Non-pigmented ciliary epithelial cell (primary cell): ENCODE data around the gene LMX1B.
"Not testable (repeated sequence)": the region's sequence is repeated elsewhere in the genome, so short reads cannot be mapped to it uniquely, and the experiment has no call there.

Experiments used
- DNase-seq: peaks from one replicate; pipeline ENCODE4 v3.0.0-alpha.2; 2010; ENCODE audit warnings: low read depth

The LMX1B gene

DNA sequence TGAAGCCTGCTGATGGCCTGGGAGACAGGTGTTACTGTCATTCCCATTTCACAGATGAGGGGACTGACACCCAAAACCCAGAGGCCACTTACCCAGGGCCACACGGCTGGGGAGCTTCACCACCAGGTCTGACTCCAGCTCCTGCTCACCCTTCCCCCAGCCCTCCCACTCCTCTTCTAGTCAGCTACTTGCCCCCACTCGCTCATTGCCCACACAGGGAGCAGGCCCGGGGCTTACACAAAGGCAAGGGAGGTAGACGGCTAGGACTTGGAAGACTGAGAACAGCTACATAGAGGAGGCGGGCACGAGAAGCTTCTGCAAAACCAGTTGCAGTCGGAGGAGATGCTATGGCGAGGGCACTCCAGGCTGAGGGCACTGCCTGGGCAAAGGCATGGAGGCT lies 21.3 kb downstream of the LMX1B start:
- no peak for DNase-seq

DNA sequence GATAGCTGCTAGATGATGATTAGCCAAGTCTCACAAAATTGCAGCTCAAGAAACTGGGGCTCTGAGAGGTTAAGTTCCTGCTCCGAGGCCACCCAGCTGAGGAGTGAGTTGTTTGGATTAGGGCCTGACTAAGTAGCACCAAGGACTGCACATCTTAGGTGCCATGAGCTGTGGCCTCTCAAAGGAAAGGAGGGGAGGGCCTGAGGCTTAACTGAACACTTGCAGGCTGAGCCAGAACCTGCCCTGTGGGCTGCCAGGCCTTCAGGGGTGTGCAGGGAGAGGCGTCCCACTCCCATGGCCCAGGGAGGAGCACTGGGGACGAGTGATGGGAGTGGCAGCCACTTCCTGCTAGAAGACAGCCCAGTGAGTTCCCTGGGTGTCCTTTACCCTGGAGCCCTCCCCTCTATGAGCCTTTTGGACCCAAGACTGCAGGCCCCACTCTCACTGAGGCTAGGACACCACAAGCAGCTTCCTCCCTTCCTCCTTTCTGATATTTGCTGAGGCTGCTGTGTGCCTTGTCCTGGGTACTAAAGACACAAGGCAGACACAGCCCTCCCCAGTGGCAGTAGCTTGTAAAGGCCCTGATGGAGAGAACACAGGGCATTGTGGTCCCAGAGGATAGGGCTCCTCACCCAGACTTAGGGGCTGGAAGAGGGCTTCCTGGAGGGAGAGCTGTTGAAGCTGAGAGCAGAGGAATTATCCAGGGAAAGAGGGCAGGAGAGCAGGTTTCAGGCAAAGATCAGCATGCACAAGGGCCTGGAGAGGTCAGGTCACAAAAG lies 22.1 kb downstream of the LMX1B start:
- DNase-seq, result no peak

DNA sequence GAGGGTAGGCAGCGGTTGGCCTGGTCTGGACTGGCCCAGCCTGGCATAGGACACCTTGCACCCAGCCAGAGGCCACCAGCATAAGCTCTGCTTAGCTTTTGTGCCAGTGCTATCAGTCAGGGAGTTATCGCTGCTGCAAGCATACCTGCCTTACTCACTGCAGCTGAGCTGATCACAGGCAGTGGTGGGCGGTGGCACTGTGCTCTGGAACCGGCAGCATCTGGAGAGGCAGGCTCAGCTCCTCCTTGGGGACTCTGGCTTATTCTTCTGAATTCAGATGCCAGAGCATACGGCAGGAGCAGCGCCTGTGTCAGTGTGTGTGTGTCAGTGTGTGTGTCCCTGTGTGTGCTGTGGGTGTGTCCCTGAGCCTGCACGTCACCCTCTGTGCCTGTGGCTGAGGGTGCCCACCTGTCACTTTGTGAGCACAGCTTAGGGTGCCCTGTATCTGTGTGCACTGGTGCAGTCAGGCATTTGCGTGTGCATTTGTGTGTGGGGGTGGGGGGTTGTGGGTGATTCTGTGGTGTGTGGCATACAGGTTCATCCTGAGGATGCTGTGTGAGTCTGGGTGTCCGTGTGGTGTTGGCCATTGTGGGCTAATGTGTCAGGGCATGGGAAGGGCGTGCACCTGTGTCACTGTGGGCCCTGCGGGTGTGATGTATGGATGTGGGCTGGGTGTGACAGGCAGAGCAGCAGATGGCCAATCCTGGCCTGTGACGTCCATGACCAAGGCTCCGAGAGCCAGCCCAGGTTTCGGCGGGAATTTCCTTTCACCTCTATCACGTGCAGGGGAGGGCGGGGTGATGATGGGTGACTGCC lies 23.5 kb downstream of the LMX1B start:
- no peak for DNase-seq

DNA sequence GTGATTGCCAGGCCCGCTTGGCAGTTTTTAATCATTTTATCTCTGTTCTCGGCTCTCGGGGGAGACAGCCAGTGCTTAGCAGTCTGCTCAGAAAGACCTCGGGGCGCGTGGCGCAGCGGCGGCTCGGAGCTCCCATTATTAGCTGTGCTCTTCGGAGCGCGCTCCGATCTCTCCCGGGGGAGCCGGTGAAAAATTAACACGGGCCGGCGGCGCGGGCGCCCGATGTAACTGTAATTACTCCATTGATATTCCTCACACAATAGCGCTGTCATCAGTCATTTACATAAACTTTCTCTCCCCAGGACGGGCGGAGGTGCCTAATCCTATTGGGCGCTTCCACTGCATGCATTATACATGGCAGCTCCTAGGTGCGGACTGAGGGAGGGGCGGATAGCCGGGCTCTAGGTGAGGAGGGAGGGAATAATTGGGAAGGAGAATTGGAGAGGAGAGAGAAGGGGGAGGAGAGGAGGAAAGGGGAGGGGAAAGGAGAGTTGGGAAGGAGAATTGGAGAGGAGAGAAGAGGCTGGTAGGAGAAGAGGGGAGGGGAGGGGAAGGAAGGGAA lies 24.9 kb downstream of the LMX1B start:
- DNase-seq, result no peak

DNA sequence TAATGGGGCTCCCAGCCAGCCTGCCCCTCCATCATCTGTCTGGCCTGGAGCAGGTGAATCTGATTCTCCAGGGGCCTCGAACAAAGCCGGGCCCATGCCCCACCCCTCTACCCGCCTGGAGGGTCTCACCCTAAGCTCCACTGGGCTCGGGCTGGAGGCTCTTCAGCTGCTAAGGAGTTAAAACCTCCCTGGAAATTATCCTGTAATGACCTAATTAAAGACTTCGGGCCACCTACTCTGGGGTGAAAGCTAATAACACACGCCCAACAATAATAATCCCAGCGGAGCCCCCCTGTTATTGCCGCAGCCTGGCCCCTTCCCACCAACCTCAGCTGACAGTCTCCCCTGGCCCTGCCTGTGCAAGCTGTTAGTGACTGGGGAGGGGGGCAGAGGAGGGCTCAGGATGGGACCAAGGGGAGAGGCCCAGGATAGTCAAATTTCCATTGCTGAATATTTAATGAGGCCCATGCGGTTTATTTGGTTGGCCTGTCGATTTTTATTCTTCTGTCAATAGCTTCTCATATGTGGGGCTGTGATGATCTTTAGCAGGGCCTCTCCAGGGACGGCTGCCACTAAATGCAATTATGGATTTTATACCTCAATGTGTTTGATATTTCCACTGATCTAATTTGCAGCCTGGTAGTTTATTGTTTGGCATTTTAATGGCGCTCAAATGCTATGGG lies 25.7 kb downstream of the LMX1B start:
- no peak for DNase-seq

DNA sequence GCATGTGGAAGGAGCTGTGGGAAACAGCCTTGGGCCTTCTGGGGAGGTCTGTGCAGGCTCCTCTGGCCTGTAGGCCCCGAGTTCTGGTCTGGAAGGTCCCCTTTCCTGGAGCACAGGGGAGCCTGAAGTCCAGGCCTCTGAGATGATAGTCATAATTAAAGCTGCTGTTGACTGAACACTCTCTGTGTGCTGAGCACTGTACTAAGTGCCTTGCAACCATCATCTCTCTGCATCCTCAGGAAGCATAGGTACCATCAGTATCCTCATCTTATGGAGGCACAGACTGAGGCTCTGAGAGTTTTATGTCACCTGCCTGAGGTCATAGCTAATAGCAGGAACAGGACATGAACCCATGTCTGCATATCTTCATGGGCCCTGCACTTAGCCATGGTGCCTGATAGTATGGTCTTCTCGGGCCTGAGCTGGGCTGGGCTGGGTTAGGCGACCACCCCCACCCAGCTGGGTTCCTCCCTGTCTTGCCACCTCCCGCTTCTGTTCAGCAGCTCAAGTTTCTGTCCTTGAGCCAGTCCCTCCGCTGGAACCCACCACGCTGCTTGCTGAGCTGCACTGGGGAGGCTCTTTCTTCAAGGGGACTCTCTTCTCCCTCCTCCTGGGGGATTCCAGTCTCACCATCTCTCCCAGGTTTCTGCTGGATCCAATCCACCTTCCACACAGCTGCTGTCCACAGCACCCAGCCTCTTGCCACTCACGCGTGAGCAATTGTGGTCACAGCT lies 27.6 kb downstream of the LMX1B start:
- DNase-seq, result no peak

DNA sequence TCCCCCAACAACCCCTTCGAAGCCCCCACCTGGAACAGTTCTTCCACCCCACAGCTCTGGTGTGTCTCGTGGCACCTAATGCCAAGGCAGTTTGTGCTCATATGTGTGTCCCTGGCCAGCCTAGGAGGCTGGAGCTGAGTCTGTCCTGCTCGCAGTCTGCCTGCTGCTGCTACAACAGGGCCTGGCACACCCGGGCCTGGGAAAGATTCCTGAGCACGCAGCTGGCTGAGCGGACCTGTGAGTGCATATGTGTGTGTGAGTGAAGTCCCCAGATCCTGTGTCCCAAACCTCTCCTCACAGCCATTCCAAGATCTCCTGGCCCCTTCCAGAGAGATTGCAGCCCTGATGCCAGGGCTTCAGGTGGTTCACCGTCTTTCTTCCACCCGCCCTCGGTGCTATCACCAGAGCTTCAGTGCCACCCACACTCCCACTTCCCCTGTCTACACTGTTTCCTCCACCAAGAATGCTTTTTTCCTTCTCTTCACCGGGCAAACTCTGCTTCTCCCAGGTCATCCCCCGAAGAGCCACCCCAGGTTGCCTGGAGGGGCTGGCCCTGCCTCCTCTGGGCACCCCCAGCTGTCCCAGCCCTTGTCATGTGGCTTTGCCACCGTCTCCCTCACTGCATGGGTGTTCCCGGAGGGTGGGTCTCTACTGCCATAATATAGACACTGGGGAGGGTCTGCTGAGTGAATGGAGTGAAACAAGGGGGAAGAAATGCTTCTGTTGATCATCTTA lies 28.4 kb downstream of the LMX1B start:
- DNase-seq, result no peak

DNA sequence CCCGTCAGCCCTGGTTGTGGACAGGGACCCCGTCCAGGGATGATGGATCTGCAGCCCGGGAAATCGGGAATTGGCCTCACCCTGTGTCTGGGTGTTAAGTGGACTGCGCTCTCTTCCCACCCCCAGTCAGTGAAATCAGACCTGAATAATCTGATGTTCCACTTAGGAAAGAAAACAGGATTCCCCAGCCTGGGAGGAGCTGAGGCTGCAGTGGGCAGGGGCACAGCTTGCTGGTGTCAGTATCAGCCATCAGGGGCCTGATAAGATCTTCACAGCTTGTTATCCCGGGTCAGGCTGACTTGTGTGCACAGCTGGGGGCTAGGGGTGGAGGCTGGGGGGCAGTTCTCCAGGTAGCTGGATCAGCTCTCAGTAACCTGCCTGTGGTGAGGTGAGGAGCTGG lies 29.1 kb downstream of the LMX1B start:
- DNase-seq, result no peak

DNA sequence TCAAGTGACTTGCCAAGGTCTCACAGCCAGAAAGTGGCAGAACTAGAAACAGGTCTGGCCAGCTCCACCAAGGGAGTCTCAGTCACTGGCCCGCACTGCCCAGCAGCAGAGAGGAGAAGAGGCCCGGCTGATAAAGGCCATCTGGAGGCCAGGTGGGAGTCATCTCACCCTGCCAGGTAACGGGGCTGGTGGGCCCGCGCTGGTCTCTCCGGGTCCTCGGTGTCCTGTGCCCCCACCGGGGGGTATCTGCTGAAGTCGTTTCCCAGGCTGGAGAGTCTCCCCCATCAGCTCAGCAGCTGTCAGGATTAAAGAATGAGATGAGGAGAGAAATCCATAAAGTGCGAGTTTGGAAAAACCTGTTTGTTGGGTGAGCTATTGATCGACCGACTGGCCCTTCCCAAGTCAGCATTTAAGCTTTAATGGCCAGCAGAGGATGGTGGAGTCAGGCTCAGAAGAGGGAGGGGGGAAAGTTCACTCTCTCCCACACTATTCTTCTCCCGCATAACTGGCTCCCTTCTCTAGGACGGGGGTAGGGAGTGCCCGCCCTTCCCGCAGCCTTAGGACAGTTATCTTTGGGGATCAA lies 30.3 kb downstream of the LMX1B start:
- DNase-seq, result no peak

DNA sequence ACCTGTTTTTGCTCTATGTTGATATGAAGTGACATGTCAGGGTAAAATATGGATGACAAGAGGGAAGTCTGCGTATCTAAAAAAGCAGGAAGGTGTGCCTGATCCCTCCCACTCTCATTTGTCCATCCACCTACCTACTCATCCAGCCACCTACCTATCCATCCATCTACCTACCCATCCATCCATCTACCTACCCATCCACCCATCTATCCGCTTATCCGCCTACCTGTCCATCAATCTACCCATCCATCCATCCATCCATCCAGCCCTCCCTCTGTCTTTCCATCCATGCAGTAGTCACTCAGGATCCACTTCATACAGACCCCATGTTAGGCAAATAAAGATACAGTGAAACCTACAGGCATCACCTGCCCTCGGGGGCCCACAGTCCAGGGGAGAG lies 32.4 kb downstream of the LMX1B start:
- DNase-seq, result no peak

DNA sequence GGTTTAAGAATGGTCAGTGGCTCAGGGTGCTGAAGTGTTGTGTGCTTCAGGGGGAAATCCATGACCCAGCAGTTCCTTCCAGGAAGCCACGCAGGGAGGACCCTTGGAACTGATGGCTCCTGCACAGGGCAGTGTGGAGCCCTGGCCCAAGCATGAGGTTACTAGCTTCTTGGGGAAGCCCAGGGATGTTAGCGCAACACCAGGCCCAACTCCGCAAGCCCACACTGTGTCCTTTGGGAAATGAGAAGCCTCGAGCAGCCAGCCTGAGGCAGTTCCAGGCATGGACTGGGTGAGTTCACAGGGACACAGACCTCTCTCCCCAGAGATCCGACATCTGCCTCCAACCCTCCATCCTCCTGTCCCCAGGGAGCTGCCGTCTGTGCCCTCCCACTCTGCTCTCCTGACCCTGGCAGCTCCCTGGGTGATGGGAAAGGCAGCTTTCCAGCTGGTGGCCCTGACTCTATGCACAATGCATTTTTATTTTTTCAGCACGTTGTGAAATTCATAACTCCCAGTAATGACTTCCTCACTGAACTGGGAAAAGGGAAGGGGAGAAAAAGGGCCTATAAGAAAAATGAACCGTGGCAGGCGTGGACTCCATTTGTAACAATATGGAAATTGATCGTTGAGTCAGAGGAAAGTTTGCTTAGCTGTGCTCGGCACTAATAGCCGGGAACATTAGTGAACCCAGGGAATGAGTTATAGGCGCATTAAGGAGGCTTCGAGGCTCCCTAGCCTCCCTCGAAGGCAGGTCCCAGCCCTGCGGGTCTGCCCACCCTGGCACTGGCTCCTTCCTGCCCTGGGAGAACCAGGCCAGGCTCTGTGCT lies 34.1 kb downstream of the LMX1B start:
- no peak for DNase-seq

DNA sequence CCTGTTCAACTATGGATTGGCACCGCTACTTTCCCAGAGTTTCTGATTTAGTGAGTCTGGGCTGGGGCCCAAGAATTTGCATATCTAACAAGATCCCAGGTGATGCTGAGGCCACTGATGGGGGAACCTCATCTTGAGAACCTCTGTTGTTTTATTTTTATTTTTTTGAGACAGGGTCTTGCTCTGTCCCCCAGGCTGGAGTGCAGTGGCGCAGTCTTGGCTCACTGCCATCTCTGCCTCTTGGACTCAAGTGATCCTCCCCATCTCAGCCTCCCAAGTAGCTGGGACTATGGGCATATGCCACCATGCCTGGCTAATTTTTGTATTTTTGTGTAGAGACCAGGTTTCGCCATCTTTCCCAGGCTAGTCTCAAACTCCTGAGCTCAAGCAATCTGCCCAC lies 35.7 kb downstream of the LMX1B start:
- DNase-seq, result no peak

DNA sequence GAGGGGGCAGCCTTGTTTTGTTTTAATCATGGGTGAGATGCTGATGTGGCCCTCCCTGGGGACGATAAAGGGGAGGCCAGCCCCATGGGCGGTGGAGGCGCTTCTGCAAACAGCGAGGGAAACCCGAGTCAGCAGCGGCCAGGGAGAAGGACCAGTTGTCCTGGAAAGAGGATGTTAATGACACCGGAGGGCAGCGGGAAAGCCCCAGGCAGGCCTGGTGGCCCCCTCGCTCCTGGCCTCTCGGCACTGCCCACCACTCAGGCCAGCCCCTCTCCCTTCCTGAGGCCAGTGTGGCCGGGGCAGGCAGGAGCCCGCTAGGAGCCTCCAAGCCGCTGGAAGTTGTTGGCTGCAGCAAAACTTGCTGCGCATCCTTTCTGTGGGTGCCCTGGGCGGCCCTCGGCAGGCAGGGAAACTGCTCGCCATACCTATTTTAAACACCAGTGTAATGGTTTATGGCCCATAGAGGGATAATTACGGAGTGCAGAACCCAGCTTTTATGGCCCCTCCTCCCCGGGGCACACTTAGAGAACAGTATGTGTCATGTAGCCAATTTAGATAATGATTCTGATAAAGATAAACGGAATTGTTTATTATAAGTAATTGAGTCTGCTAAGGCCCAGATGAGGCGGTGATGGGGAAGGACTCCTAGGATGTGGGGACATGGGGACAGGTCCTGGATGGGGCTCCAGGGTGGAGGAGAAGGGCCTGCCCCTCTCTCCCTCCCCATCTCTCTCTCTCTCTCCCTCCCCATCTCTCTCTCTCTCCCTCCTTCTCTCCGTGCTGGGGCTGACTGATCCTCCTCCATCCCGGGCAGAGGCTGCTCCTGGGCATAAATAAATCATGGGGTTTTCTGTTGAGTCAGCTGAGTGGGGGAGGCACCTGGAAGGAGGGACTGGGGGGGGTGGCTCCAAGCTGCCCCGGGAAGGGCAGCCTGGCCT lies 36.9 kb downstream of the LMX1B start:
- DNase-seq, result no peak

DNA sequence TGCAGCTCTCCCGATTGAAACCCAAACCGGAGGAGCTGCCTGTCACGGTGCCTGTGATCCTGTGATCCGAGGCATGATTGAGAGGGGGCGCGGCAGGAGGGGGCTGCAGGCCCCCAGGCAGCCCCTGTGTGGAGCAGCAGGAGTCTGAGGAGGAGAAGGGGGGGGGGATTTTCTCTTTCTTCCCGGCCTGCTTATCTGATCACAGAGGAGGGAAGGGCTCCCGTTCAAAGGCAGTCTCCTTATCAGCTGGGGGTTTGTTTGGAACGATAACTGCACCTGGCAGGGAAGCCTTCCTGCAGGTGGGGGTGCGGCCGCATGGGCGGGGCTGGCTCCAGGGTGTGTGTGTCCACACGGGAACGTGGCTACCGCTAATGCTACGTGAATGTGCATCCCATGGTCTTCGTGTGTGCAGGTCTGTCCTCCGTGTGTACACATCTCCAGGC lies 38.4 kb downstream of the LMX1B start:
- DNase-seq, result no peak

DNA sequence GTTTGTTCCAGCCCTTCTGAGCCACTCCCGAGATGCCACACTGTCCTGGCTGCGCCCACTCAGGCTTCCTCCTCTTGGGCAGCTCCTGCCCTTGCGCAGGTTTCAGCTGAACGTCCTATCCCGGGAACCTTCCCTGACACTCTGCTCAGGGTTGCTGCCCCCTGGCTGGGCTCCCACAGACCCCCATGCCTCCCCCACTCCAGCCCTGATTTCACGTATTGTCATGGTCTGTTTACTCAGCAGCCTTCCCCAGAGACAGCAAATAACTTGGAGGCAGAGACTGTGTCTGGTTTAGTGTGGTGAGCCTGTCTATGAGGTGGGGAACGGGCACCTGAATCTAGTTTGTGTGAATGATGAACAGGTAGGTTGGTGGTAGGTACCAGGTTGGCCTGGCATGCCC lies 40.4 kb downstream of the LMX1B start:
- no peak for DNase-seq

DNA sequence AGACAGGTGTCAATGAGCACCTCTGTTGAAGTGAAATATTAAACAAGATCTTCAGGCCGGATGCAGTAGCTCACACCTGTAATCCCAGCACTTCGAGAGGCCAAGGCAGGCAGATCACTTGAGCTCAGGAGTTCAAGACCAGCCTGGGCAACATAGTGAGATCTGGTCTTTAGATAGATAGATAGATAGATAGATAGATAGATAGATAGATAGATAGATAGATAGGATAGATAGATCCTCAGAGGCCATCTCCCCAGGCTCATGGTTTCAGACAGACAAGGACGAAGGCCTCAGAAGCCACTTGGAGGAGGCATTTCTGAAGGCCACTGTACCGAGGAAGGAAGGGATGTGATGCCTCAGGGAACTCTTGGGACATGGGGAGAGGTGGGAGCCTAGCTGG lies 42.5 kb downstream of the LMX1B start:
- not testable (repeated sequence) for DNase-seq

DNA sequence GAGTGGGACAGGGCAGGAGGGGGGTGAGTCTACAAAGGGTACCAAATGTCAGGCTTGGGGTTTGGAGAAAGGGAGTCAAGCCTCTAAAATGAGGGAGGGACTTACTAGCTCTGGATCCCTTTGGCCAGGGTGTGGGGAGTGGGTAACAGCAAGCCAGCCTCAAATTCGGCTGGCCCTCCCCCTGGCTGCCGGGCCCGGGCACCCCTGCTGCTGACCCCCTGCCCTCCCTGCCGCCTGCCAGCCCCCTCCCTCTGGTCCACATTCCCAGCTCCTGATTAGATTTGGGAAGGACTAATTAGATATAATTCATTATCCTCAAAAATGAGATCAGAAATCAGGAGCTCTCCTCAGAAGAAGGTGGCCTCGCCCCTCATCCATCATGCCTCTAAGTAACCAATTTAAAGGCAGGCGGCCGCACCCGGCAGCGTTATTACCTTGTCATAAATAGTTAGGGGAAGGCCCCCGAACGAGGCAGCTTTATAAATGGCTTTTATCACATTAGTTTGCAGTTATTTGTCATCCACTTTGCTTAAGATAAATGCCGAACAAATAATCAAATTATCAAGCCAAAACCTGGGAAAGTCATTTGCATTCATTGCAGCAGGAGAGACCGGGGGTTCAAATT lies 44.6 kb downstream of the LMX1B start:
- no peak for DNase-seq

DNA sequence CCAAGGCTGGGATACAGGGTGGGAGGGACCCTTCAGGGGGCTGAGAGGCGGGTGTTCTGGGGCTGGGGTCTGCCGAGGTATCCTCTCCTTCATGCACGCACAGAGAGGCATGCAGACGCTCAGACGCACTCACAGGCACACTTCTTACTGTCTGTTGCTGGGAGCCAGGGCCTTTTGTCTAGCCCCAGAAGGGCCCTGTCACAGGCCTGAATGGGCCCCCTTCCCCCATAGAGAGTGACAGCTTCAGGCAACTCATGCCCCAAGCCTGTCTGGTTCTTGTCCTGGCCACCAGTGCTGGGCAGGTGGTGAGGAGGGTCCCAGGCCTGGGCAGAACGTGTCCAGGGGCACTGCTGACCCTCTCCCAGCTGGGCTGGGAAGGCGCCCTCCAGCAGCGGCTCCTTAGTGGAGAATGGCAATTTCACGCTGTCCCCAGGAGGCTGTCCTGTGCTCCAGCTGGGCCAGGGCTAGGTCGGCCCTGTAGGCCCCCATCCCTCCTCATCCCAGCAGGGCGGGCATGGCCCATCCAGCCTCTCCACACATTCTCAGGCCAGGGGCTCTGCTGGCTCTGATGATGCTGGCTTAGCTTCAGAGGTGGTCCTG lies 45.3 kb downstream of the LMX1B start:
- no peak for DNase-seq
